GM19455 (cell line): ENCODE results near the gene KIAA0825.

ENCODE experiments used
- ATAC-seq: cut with Tn5 transposase; IDR thresholded peaks from one replicate; pipeline ENCODE4 v1.9.1; 2021; ENCODE audit not compliant: unreplicated experiment

The KIAA0825 gene

GRCh38 chr5:94505327-94506068, 112.9 kb downstream of the KIAA0825 start:
- no peak for ATAC-seq

- ATAC-seq, result no peak
These were observed 114.7 kb downstream of the KIAA0825 start for GRCh38 chr5:94503677-94504076.

- ATAC-seq, result no peak
These were observed 117.0 kb downstream of the KIAA0825 start for GRCh38 chr5:94501365-94501764.

- ATAC-seq, result no peak
These were observed 118.6 kb downstream of the KIAA0825 start for GRCh38 chr5:94499806-94500205.

DNA sequence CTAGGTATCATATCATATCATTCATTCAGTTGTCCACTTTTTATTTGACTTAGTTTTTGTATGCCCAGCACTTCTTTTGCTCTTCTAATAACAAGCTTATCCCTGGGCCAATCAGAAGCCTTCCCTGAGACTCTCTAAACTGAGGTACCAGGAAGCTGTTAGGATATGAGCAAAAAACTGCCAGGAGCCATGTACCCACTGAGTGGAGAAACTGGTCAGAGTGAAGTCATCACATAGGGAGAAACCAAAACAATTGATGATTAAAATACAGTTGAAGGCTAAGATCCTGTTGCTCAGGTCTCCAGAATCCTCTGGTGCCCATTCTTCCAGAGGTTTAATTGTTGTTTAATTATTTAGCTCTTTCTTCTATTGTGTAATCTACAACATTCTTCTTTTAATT, 120.2 kb downstream of the KIAA0825 start:
- no peak for ATAC-seq

GRCh38 chr5:94485067-94485466, 133.3 kb downstream of the KIAA0825 start:
- ATAC-seq, result no peak

DNA sequence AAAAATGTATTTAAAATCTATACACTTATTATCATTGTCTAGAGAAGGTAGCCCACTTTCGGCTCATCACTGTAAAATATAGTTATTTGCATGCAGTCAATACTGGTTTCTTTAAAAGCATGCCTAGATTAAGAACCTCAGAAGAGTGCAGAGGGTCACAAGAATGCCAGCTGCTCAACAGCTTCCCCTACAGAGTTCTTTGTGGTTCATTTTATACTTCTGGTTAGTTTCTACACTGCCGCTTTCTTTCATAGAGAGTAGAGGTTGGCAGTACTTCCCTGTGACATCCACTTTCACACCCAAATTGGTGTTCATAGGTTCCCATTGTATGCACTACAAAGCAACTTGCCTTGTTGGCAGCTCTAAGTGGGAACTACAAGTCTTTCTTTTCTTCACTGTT, 137.3 kb downstream of the KIAA0825 start:
- ATAC-seq, result no peak

GRCh38 chr5:94480486-94480885, 137.9 kb downstream of the KIAA0825 start:
- ATAC-seq, result no peak

DNA sequence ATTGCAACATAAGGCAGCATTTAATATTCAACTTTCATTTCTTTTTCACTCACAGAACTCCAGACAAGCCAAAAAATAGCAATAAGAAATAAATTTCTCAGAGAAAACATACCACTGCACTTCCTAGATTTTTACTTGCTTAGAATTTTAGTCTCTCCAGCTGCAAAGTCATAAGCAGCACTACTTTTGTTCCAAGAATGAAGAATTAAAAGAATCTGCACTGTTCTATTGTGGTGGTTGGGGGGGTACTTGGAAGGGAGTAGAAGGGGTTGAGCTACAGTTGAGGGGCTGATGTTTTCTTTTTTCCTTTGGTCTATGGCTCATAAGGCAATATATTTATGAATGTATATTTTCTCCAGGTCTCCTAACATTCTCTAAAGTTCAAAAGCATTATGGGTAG, 144.5 kb downstream of the KIAA0825 start:
- ATAC-seq, result no peak

- ATAC-seq, result no peak
These were observed 146.9 kb downstream of the KIAA0825 start for GRCh38 chr5:94471521-94471920.

GRCh38 chr5:94470802-94471201, 147.6 kb downstream of the KIAA0825 start:
- ATAC-seq, result no peak

DNA sequence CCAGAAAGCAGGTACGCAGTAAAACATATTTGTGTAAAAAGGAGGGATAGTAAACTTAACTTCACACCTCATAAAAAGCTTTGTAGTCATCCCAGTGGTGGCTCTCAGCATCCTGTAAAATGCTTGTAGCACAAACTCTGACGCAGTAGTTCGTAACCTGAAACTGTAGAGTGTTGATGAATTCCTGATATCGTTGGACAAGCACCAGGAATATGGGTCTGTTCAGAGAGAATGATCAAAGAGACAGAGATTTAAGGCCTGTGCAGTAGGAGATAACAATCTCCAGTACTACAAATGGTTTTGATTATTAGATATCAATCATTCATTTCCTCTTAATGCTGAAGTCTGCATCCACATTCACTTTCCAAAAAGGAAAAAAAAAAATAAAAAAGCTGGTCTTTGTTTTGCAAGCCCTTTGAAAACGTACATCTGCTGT, 148.5 kb downstream of the KIAA0825 start:
- no peak for ATAC-seq

DNA sequence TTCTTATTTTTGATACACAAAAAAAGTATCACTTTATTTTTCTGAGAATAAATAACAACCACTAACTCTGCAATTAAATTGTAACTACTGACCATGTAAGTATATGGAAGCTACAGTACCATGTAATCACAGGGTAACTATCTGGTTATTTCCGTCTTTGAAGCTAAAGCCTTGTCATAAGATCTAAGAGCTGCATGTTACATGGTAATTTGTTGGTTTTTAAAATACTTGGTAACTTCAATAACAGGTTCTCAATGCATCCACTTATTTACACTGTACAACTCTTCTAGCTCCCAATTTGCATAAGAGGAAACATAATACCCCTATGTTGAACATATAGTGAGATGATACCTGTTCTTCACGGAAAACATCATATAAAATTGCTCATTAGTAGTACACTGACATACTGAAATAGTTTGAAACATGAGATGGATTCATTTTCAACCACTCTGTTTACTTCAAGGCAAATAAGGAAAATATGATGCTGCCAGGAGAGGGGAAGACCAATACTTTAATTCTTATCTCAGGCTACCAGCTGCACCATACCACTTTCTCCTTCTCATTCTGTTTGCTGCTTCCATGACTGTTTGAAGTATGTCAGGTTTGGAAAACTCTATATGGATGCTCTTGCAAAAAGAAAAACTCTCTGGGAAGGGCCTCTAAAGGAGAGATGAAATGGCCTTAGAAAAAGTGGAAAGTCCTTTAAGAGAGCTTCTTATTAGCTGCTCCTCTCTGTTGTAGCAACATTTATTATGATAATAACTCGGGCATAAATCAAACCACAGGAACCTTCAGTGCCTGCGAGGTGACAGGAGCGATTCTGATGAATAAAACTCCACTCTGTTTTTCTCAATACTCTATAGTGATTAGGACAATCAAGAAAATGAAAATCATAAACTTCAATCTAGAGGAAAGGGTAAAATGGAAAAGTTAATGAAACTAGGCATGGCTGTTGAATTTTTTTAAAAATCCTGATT, 150.2 kb downstream of the KIAA0825 start:
- ATAC-seq, result no peak

GRCh38 chr5:94467346-94467953, 151.0 kb downstream of the KIAA0825 start:
- ATAC-seq, result no peak

DNA sequence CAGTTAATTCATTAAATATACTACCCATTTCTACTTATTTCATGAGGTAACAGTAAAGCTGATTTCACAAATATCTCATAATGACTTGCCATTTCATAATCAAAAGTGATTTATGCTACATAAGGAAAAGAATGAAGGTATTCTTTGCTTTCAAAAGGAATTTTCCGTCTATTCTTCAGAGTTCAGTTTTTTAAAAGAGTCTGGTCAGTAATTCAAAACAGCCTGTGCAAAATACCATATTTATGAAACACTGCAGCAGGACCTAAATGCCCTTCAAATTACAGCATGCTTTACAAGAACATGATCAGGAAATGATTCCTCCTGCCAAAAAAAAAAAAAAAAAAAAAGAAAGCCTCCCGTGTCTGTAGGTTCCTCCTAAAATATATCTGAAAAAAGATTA, 154.7 kb downstream of the KIAA0825 start:
- ATAC-seq, result no peak

- no peak for ATAC-seq
These were observed 157.3 kb downstream of the KIAA0825 start for GRCh38 chr5:94461131-94461530.

- ATAC-seq, result no peak
These were observed 158.5 kb downstream of the KIAA0825 start for GRCh38 chr5:94459915-94460314.

GRCh38 chr5:94457788-94458187, 160.6 kb downstream of the KIAA0825 start:
- no peak for ATAC-seq

GRCh38 chr5:94445726-94446125, 172.7 kb downstream of the KIAA0825 start:
- no peak for ATAC-seq

- no peak for ATAC-seq
These were observed 175.4 kb downstream of the KIAA0825 start for GRCh38 chr5:94442991-94443390.

GRCh38 chr5:94442076-94442475, 176.3 kb downstream of the KIAA0825 start:
- no peak for ATAC-seq

DNA sequence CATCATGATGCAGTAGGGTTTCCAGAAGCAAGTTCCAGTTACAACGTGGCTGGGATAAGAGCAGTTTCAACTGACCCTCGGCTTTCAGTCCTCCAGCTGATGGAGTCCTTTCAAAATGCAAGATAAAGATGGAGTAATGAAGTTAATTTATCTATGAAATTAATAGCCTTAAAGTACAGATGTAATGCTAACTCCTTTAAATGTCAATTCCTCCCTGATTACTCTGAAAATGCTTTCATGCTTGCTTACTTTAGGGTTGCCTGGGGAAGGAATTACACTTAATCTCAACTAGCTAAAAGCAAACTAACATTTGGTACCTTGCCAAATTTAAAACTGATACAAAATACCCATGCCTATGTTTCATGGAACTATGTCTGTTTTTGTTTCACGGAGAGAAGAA, 178.4 kb downstream of the KIAA0825 start:
- ATAC-seq, result no peak
